K562 (cell line): ENCODE data around the gene PPFIA3. TPM values are rescaled to one million over a fixed set of nuclear protein-coding genes. Genes with fewer than 3 reads are reported as not detected.

Experiments used
- BCOR ChIP-seq: fragments of 450-650 bp; IDR thresholded peaks from 2 replicates; pipeline ENCODE4 v1.6.1; 2016
- BMI1 ChIP-seq: fragments of 150-350 bp; IDR thresholded peaks from 2 replicates; pipeline ENCODE4 v1.6.1; 2014; ENCODE audit warnings: low read length
- GTF2A2 ChIP-seq: IDR thresholded peaks from 2 replicates; pipeline ENCODE4 v1.6.1; 2016; ENCODE audit warnings: mild to moderate bottlenecking, missing genetic modification characterization, missing compliant biosample characterization
- KDM4B ChIP-seq, 2 experiments: fragments of 450-650 bp in 1 of 2; sonication (generic) in 1 of 2; IDR thresholded peaks; 2 replicates each; pipeline ENCODE4 v1.6.1; 2016 to 2017; ENCODE audit warnings: borderline replicate concordance in 2 of 2, antibody characterized with exemption in 1 of 2, low read depth in 1 of 2, mild to moderate bottlenecking in 1 of 2
- L3MBTL2 ChIP-seq: fragments of 450-650 bp; IDR thresholded peaks from 2 replicates; pipeline ENCODE4 v1.6.1; 2016; ENCODE audit warnings: mild to moderate bottlenecking, moderate library complexity
- MCM2 ChIP-seq: fragments of 450-650 bp; IDR thresholded peaks from 2 replicates; pipeline ENCODE4 v1.6.1; 2017; ENCODE audit warnings: low read depth, mild to moderate bottlenecking
- MECOM ChIP-seq: fragments of 250-450 bp; sonication (Bioruptor Pico); IDR thresholded peaks from 2 replicates; pipeline ENCODE4 v1.8.0; 2022; ENCODE audit warnings: inconsistent platforms
- NELFE ChIP-seq: IDR thresholded peaks from 2 replicates; pipeline ENCODE4 v1.6.1; 2011; ENCODE audit warnings: mild to moderate bottlenecking; ENCODE audit not compliant: insufficient read depth, insufficient read length
- PHF21A ChIP-seq: fragments of 450-650 bp; IDR thresholded peaks from 2 replicates; pipeline ENCODE4 v1.6.1; 2017; ENCODE audit warnings: low read depth, borderline replicate concordance
- RAD21 ChIP-seq, 2 experiments: fragments of 250-450 bp in 1 of 2; fragments of 450-650 bp in 1 of 2; sonication (Bioruptor Pico) in 1 of 2; formaldehyde crosslinking in 1 of 2; IDR thresholded peaks in 1 of 2; conservative IDR thresholded peaks in 1 of 2; 2 replicates each; pipeline versions ENCODE4 v1.4.0 to v1.8.0; 2020 to 2022; ENCODE audit warnings: mild to moderate bottlenecking in 2 of 2, moderate library complexity in 1 of 2
- RAD51 ChIP-seq: fragments of 450-650 bp; IDR thresholded peaks from 2 replicates; pipeline ENCODE4 v1.7.1; 2016; ENCODE audit warnings: low read depth, mild to moderate bottlenecking, borderline replicate concordance
- ZBTB7A ChIP-seq: IDR thresholded peaks from 2 replicates; pipeline ENCODE4 v1.6.1; 2011; ENCODE audit warnings: low read depth, mild to moderate bottlenecking, low read length, moderate library complexity, borderline replicate concordance; ENCODE audit not compliant: control insufficient read depth
- ZNF354B ChIP-seq: fragments of 250-450 bp; sonication (Bioruptor Pico); IDR thresholded peaks from 2 replicates; pipeline ENCODE4 v1.4.0; 2020
- ZNF57 ChIP-seq: fragments of 450-650 bp; formaldehyde crosslinking; IDR thresholded peaks from 2 replicates; pipeline ENCODE4 v1.4.0; 2020; ENCODE audit warnings: mild to moderate bottlenecking, moderate library complexity
- ZZZ3 ChIP-seq: fragments of 450-650 bp; IDR thresholded peaks from 2 replicates; pipeline ENCODE4 v1.6.1; 2016; ENCODE audit warnings: antibody characterized with exemption, mild to moderate bottlenecking, moderate library complexity
- polyA plus RNA-seq, 8 experiments: library from polyadenylated mRNA; depleted of rRNA in 4 of 8; stranded (reverse) in 5 of 8; unstranded in 3 of 8; fragments of >200 nt; fragmentation: Nextera tagmentation in 2 of 8; fragmentation: Illumina TruSeq in 1 of 8; extraction: Ambion mirVana in 2 of 8; extraction: Trizol in 1 of 8; gene quantifications; 2 replicates each; pipeline versions ENCODE4 v1.2.1 to v1.2.3, GENCODE V29; 2011 to 2014; ENCODE audit warnings: inconsistent platforms in 1 of 8, missing spikeins in 1 of 8
- total RNA-seq, 7 experiments: library from RNA; depleted of rRNA in 6 of 7; stranded (reverse); fragments of >200 nt in 6 of 7; fragmentation: Illumina TruSeq in 2 of 7; extraction: Trizol in 2 of 7; gene quantifications; 2 replicates each; pipeline versions ENCODE4 v1.2.1 to v1.2.3, GENCODE V29; 2011 to 2021; ENCODE audit warnings: low replicate concordance in 1 of 7
- TF ChIP-seq, protein P1 (sequence below): fragments of 450-650 bp; formaldehyde crosslinking; IDR thresholded peaks from 2 replicates; pipeline ENCODE4 v1.4.0; 2020; ENCODE audit warnings: mild to moderate bottlenecking, moderate library complexity
- TF ChIP-seq, protein P2 (sequence below): fragments of 450-650 bp; IDR thresholded peaks from 2 replicates; pipeline ENCODE4 v1.6.1; 2018; ENCODE audit warnings: mild to moderate bottlenecking, low read depth; ENCODE audit not compliant: partially characterized antibody
- TF ChIP-seq, protein P3 (sequence below), 2 experiments: fragments of 450-650 bp in 1 of 2; sonication (generic) in 1 of 2; formaldehyde crosslinking in 1 of 2; IDR thresholded peaks in 1 of 2; conservative IDR thresholded peaks in 1 of 2; 2 replicates each; pipeline versions ENCODE4 v1.6.1 to v1.8.1; 2016 to 2023; ENCODE audit warnings: mild to moderate bottlenecking in 2 of 2, moderate library complexity in 2 of 2, inconsistent platforms in 1 of 2, missing genetic modification reagents in 1 of 2
- TF ChIP-seq, protein P4 (sequence below): sonication (generic); formaldehyde crosslinking; IDR thresholded peaks from 2 replicates; pipeline ENCODE4 v1.8.1; 2023; ENCODE audit warnings: mild to moderate bottlenecking, missing genetic modification reagents
- TF ChIP-seq, protein P5 (sequence below): fragments of 250-450 bp; sonication (Bioruptor Pico); IDR thresholded peaks from 2 replicates; pipeline ENCODE4 v1.5.0; 2020; ENCODE audit warnings: mild to moderate bottlenecking, borderline replicate concordance

PPFIA3 gene
- total and polyA plus RNA-seq, 9 of the 15 experiments (the other 6 are each of a cell fraction or from before 2014, with no cell fraction given): 0.10 to 53.0 (median 17.6) TPM

DNA sequence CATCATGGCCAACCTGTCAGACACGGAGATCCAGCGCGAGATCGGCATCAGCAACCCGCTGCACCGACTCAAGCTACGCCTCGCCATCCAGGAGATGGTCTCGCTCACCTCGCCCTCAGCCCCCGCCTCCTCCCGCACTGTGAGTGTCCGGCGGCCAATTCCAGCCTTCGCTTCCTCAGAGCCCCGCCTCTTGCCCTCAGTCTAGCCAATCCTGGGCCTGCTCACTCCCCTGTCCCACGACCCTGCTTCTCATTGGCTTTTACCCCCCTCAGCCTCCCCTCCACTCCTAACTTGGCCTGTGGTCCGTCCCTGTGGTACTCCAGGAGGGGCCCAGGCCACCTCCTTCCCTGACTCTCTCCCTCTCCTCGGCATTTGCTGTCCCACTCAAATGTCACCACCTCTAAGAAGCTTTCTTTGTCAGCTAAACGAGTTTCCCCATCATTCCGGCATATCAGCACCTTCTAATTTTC lies 23.6 kb downstream of the PPFIA3 start (continued):
- TF ChIP-seq, protein P1, sequence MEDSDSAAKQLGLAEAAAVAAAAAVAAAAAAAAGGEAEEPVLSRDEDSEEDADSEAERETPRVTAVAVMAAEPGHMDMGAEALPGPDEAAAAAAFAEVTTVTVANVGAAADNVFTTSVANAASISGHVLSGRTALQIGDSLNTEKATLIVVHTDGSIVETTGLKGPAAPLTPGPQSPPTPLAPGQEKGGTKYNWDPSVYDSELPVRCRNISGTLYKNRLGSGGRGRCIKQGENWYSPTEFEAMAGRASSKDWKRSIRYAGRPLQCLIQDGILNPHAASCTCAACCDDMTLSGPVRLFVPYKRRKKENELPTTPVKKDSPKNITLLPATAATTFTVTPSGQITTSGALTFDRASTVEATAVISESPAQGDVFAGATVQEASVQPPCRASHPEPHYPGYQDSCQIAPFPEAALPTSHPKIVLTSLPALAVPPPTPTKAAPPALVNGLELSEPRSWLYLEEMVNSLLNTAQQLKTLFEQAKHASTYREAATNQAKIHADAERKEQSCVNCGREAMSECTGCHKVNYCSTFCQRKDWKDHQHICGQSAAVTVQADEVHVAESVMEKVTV: no peak
- TF ChIP-seq ZZZ3 (no peak), KDM4B (IDR thresholded peaks at IDR 0.05; ENCODE audit: borderline replicate concordance in 2 of 2, low read depth in 1 of 2) (0 out of 4 replicates have a peak, but pooled peaks of 1 of the 2 experiments have one; percentile 39), GTF2A2 (tag) (no peak), MECOM (CRISPR knock-in tag) (no peak), BMI1 (no peak), BCOR (no peak), PHF21A (no peak), NELFE (no peak), L3MBTL2 (peak; percentile 59; the same call in 1 of the 2 replicates), RAD51 (no peak), MCM2 (no peak), ZNF354B (no peak), ZBTB7A (no peak), ZNF57 (CRISPR knock-in tag) (no peak), RAD21 (CRISPR knock-in tag; conservative IDR thresholded peaks at IDR 0.05 in 1 of 2, IDR thresholded peaks at IDR 0.05 in 1 of 2) (no peak)
- TF ChIP-seq, protein P2, sequence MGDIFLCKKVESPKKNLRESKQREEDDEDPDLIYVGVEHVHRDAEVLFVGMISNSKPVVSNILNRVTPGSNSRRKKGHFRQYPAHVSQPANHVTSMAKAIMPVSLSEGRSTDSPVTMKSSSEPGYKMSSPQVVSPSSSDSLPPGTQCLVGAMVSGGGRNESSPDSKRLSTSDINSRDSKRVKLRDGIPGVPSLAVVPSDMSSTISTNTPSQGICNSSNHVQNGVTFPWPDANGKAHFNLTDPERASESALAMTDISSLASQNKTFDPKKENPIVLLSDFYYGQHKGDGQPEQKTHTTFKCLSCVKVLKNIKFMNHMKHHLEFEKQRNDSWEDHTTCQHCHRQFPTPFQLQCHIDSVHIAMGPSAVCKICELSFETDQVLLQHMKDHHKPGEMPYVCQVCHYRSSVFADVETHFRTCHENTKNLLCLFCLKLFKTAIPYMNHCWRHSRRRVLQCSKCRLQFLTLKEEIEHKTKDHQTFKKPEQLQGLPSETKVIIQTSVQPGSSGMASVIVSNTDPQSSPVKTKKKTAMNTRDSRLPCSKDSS: no peak
- TF ChIP-seq, protein P3, sequence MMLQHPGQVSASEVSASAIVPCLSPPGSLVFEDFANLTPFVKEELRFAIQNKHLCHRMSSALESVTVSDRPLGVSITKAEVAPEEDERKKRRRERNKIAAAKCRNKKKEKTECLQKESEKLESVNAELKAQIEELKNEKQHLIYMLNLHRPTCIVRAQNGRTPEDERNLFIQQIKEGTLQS (IDR thresholded peaks at IDR 0.05): no peak
- TF ChIP-seq, protein P3 (CRISPR knock-in tag; conservative IDR thresholded peaks at IDR 0.05): no peak
- TF ChIP-seq, protein P4, sequence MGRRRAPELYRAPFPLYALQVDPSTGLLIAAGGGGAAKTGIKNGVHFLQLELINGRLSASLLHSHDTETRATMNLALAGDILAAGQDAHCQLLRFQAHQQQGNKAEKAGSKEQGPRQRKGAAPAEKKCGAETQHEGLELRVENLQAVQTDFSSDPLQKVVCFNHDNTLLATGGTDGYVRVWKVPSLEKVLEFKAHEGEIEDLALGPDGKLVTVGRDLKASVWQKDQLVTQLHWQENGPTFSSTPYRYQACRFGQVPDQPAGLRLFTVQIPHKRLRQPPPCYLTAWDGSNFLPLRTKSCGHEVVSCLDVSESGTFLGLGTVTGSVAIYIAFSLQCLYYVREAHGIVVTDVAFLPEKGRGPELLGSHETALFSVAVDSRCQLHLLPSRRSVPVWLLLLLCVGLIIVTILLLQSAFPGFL (CRISPR knock-in tag): no peak
- TF ChIP-seq, protein P5, sequence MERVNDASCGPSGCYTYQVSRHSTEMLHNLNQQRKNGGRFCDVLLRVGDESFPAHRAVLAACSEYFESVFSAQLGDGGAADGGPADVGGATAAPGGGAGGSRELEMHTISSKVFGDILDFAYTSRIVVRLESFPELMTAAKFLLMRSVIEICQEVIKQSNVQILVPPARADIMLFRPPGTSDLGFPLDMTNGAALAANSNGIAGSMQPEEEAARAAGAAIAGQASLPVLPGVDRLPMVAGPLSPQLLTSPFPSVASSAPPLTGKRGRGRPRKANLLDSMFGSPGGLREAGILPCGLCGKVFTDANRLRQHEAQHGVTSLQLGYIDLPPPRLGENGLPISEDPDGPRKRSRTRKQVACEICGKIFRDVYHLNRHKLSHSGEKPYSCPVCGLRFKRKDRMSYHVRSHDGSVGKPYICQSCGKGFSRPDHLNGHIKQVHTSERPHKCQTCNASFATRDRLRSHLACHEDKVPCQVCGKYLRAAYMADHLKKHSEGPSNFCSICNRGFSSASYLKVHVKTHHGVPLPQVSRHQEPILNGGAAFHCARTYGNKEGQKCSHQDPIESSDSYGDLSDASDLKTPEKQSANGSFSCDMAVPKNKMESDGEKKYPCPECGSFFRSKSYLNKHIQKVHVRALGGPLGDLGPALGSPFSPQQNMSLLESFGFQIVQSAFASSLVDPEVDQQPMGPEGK (CRISPR knock-in tag): no peak
